DND-41 (cell line): ENCODE measurements around the gene ZC3H10.

Experiments
- EZH2 ChIP-seq: IDR thresholded peaks from 3 replicates; pipeline ENCODE4 v1.6.1; 2012; ENCODE audit warnings: borderline replicate concordance, low read depth, mild to moderate bottlenecking, moderate library complexity, low read length, inconsistent platforms; ENCODE audit not compliant: severe bottlenecking
- TF ChIP-seq, protein P1 (sequence below): IDR thresholded peaks from 2 replicates; pipeline ENCODE4 v1.5.1; 2012; ENCODE audit warnings: borderline replicate concordance, low read length, moderate library complexity, mild to moderate bottlenecking; ENCODE audit not compliant: poor library complexity, severe bottlenecking; ENCODE audit errors: extremely low read depth

- TF ChIP-seq, protein P1, sequence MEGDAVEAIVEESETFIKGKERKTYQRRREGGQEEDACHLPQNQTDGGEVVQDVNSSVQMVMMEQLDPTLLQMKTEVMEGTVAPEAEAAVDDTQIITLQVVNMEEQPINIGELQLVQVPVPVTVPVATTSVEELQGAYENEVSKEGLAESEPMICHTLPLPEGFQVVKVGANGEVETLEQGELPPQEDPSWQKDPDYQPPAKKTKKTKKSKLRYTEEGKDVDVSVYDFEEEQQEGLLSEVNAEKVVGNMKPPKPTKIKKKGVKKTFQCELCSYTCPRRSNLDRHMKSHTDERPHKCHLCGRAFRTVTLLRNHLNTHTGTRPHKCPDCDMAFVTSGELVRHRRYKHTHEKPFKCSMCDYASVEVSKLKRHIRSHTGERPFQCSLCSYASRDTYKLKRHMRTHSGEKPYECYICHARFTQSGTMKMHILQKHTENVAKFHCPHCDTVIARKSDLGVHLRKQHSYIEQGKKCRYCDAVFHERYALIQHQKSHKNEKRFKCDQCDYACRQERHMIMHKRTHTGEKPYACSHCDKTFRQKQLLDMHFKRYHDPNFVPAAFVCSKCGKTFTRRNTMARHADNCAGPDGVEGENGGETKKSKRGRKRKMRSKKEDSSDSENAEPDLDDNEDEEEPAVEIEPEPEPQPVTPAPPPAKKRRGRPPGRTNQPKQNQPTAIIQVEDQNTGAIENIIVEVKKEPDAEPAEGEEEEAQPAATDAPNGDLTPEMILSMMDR, result no peak
- no peak for TF ChIP-seq EZH2
These were observed 8.7 kb downstream of the ZC3H10 start for GRCh38 chr12:56126732-56127239.
